Omental fat pad (tissue), 4 donors: ENCODE measurements around the gene GNAZ. TPM values are rescaled to one million over a fixed set of nuclear protein-coding genes. Genes with fewer than 3 reads are reported as not detected.

Experiments
- ATAC-seq: fragments of 150-250 bp; one replicate; pipeline ENCODE4 v1.9.1; 2016; ENCODE audit warnings: mild to moderate bottlenecking, moderate library complexity; ENCODE audit not compliant: low FRiP score
- DNase-seq: peaks from one replicate; pipeline ENCODE4 v3.0.0-alpha.2; 2019; ENCODE audit warnings: low spot score
- total RNA-seq, 4 donors: library from RNA; depleted of rRNA; stranded (reverse); fragments of >200 nt; gene quantifications; one replicate each; pipeline ENCODE4 v1.1.0, GENCODE V29; 2016
- TF ChIP-seq, protein P1 (sequence below), 3 donors: fragments of 450-650 bp; IDR thresholded peaks; one replicate each; pipeline ENCODE4 v1.5.1; 2016 to 2017; ENCODE audit warnings: antibody characterized with exemption in 3 of 3, mild to moderate bottlenecking in 3 of 3, moderate library complexity in 2 of 3

GNAZ gene
- total RNA-seq, 4 donors from 2014 or later: 8.6 to 25.1 (median 16.5) TPM

DNA sequence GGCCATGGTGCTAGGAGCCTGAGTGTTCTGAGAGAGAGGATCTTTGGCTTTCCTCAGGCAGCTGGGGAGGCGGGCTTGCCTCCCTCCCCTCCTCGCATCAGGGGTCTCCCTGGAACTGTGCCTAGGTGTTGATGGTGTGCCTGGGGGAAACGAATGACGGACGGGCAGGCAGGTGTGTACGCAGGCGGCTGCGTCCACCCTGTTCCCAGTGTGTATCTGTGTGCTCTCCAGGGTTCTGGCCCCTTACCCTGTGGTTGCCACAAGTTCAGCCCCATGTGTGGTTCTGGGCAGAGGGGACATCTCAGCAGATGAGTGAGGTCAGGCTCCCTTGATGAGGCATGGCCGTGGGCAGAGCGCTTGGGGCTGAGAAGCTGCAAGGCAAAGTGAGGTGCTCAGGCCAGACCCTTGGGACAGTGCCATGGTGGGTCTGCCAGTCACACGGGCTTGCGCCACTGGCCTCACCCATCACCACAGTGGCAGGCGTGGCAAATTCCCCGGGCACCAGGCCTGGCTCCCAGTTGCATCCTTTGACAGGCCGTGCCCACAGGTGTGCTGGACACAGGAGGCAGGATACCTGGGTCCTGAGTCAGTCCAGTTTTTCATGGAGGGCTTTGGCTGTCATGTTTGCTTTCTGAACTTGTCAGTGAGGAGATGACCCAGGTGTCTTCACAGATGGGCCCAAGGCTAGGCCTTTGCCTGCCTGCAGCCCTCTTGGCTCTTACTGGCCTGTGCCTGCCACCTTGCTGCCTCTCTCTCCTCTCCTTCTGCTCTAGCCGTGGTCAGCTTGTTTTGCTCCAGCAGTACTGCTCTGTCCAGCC lies 27.3 kb downstream of the GNAZ start:
- DNase-seq (no peak), ATAC-seq (no peak)
- TF ChIP-seq, protein P1, sequence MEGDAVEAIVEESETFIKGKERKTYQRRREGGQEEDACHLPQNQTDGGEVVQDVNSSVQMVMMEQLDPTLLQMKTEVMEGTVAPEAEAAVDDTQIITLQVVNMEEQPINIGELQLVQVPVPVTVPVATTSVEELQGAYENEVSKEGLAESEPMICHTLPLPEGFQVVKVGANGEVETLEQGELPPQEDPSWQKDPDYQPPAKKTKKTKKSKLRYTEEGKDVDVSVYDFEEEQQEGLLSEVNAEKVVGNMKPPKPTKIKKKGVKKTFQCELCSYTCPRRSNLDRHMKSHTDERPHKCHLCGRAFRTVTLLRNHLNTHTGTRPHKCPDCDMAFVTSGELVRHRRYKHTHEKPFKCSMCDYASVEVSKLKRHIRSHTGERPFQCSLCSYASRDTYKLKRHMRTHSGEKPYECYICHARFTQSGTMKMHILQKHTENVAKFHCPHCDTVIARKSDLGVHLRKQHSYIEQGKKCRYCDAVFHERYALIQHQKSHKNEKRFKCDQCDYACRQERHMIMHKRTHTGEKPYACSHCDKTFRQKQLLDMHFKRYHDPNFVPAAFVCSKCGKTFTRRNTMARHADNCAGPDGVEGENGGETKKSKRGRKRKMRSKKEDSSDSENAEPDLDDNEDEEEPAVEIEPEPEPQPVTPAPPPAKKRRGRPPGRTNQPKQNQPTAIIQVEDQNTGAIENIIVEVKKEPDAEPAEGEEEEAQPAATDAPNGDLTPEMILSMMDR (IDR thresholded peaks at IDR 0.05): no peak

GRCh38 chr22:23098230-23098705 lies 27.9 kb downstream of the GNAZ start:
- ATAC-seq: peak; percentile 10
- TF ChIP-seq, protein P1 (IDR thresholded peaks at IDR 0.05): no peak
- DNase-seq: no peak

- DNase-seq: no peak
- peak; percentile 69 for ATAC-seq
- TF ChIP-seq, protein P1 (IDR thresholded peaks at IDR 0.05): no peak
Measured at GRCh38 chr22:23098718-23099530, 28.6 kb downstream of the GNAZ start.

GRCh38 chr22:23099531-23099804 lies 29.1 kb downstream of the GNAZ start:
- TF ChIP-seq, protein P1 (IDR thresholded peaks at IDR 0.05): no peak
- DNase-seq (no peak), ATAC-seq (no peak)

- no peak for DNase-seq
- TF ChIP-seq, protein P1 (IDR thresholded peaks at IDR 0.05): no peak
- ATAC-seq: no peak
Measured at GRCh38 chr22:23100124-23100801, 29.9 kb downstream of the GNAZ start.

- DNase-seq (no peak), ATAC-seq (no peak)
- TF ChIP-seq, protein P1 (IDR thresholded peaks at IDR 0.05): no peak
Measured at GRCh38 chr22:23101524-23101923, 31.2 kb downstream of the GNAZ start.
